Stimulated activated CD4-positive, alpha-beta T cell treated with anti-CD3 and anti-CD28 coated beads, Interleukin-12 subunit alpha, Interleukin-12 subunit beta, amount 100 ng/mL, for 48 hours (primary cell): Measurements from ENCODE around the gene PEA15.

Source experiments
- DNase-seq, 3 donors: peaks; one replicate each; pipeline ENCODE4 v3.0.0-alpha.2; 2020; ENCODE audit warnings: low read depth in 2 of 3, low spot score in 1 of 3

Gene PEA15

DNA sequence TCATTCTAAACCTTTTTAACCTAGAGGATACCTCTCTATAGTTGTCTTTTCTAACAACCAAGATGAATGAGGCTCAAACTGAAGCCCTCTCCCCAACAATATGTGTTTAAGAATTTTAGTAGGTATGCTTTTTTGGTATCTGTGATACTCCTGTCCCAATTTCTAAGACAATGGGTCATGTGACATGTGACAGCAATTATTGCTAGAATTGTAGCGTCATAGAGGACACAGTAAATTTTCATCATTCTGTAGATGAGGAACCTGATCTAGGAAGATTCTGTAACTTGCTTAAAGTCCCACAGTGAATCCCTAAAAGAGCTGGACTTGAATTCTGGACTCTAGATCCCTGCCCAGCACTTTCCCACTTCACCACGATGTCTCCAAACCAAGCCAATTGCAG lies 26.5 kb upstream of the PEA15 start:
- no peak for DNase-seq

DNA sequence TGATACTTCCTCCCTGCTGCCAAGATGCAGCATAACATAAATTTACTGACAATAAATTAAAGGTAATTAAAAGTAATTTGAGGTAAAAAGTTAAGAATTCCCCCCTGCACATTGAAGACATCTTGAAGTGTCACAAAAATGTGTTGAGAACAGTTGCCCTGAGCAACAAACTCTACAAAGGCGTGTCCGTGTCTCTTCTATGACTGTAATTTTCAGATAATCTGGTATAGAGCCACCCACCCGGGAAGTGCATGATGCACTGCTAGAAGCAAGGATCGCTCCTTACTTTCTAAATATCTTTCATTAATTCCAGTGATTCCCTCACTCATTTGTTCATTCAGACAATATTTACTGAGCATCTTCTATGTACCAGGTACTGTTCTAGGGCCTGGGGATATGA lies 25.8 kb upstream of the PEA15 start:
- no peak for DNase-seq

DNA sequence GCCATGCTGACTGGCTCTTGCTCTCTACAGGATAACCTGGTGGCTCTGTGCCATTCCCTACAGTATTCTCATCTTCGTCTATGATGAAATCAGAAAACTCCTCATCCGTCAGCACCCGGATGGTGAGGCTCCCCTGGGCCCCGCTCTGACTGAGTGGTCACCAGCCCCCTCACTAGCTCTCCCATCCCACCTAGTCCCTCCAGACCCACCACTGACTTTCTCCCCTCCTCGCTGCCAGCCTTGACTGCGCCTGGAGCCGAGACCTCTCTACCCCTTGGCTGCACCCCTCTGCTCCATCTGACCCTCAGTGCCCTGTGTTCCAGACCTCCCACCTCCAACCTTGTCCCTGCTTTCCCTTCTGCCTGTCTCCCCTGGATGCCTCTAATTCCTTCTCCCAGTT lies 18.9 kb upstream of the PEA15 start:
- no peak for DNase-seq

DNA sequence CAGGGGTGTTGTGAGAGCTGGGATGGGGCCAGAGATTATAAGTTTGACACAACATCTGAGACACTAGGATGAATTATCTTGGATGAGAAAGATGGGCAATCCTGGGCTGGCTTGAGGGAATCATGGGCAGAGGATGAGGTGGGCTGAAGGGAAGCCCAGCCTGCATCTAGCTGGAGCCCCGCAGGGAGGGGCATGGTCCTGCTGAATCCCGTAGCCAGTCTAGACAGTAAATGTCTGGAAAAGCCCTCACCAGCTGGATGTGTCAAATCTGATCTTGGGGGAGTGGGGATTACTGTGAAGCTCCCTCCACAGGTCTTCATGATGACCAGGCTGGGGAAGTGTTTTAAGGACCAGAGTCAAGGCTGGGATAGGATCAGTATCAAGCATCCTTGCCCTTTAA lies 18.5 kb upstream of the PEA15 start:
- DNase-seq, result no peak

DNA sequence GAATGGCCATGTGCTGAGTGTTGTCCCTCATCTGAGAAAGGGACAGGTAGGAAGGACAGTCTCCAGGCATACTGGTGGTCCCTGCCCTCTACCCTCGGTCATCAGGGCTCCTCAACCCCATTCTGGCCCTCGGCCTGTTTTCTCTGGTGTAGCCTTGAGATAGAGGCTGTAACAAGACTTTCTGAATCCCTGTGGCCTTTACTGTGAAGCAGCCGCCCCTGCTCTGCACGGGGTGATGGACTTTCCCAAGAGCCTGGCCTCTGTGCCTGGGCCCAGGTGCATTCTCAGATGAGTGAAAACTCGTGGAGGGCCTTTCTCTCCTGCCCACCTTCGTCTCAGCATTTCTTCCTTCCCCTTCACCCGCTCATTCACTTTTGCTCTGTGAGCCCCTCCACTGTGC lies 17.8 kb upstream of the PEA15 start:
- no peak for DNase-seq

DNA sequence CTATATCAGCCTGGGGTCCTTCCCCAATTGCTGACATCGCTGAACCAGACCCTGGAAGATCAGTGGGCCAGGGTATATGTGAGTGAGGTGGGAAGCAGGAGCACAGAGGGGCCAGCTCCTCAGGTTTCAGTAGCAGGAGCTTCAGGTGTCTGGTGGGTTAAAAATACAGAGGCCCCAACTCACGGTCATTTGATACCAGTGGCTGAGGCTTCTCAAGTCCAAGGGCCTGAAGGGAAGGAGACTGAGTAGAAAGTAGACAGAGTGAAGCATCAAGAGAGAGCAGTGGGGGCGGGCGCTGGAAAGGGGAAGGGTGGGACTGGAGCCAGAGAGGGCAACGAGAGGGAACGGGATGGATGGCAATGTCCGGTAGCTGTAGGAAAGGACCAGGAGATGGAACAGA lies 16.8 kb upstream of the PEA15 start:
- no peak for DNase-seq

DNA sequence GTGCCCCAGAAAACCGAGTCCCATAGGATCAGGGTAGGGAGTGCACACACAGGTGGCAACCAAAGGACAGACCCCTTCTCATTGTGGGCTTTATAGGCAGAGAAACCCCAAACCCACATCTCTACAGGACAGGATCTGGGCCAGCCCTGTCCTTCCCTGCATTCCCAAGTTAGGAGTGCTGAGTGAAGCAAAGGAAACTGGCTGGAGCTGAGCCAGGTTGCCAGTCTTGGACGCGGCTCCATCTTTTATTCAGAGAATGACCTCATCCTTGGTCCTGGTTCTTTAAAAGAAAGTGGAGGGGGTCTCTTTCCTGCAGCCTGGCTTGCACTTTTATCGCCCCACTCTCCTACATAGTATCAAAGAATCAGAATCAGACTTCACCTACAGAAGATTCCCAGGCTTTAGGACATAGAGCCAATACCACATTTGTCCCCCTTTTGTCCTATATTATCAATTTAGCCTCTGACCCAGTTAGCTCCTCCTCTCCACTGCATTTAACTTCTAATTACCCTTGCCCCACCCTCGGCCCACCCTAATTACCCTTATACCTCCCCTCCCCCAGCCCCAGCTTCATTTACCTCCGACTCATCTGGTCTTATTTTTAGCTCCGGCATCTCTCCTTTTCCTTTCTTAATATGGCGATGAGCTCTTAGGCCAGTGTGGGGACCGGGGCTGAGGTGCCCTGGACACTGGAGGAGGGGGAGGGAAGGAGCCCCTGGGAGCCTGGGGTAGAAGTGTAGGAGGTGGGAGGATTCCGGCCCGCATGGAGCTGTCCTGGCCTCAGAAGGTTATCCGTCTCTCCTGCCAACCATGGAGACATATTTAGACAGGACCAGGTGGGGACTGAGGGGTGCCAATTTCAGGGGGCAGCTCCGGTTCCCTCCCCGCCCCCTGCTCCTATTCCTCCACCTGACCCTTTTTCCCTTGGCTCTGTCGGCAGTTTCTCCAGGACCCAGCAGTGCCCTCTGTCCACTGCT lies 15.2 kb upstream of the PEA15 start, which contains the start of gene CASQ1:
Gene CASQ1 (plus strand): TSS at position 927 of the 977 bp plus-strand sequence. CDS start 177 bp downstream, outside the sequence.
- DNase-seq, result no peak

DNA sequence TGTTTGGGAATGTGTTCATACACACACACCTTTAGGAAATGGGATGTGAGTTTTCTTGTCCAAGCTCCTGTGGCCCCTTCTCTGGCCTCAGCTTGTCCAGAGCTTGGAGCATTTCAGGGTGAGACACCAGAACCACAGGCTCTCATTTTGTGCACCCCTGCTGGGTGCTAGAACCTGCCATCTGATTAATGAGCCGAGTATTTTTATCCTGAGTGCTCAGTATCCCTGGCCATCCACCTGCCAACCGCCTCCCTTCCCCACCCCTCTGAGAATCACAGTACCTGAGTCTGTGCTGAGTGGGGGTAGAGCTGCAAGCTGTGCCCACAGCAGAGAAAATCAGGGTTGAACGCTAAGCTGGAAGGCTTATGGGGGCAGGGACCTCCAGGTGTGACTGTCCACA lies 13.4 kb upstream of the PEA15 start:
- DNase-seq, result no peak

DNA sequence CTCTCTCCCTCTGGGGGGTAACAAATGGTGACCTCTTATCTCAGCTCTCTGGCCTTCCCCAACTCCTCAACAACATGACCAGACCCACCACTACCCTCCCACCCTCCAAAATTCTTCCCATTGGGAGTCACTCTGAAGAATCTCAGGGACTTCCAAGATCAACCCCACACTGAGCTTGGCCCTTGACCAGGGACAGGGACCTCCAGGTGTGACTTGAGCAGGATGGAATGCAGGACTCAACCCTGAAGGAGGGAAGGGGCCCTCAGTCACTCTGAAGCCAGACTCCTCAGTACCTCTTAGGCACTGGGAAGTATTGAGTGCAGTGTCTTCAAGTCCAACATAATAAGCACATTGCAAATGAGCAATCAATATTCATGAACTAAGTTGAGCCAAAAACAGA lies 12.9 kb upstream of the PEA15 start:
- DNase-seq, result no peak

DNA sequence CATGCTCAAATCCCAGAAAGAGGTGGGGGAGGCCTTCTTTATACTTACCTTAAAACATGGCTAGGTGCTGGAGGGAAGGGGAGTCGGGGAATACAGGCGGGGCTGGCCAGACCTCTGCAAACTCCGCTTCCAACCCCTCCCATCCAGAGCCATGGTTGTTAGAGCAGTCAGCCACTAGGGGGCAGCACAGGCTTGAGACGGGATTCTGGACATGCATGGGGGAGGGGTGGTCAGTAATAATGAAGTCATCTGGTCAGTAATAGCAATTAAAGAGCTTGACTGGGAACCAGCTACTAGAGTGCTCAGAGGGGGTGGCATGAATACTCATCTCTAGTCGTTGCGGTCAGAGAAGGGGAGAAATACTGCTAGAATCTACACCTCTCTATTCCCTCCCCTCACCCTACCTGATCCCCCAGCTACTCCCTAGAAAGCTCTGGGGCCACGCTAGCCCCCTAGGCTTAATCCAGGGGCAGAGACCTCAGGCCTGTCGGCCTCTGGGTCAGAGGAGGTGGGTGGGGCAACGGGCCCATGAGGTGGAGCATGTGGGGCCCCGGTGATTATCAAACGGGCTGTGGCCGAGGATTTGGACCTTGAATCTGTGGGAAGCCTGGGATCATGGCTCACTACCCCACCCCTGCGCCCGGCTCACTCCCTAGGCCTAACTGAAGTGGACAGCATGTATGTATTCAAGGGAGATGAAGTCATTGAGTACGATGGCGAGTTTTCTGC lies 11.9 kb upstream of the PEA15 start:
- peak; percentile 68 to 88 (median 73) for DNase-seq

DNA sequence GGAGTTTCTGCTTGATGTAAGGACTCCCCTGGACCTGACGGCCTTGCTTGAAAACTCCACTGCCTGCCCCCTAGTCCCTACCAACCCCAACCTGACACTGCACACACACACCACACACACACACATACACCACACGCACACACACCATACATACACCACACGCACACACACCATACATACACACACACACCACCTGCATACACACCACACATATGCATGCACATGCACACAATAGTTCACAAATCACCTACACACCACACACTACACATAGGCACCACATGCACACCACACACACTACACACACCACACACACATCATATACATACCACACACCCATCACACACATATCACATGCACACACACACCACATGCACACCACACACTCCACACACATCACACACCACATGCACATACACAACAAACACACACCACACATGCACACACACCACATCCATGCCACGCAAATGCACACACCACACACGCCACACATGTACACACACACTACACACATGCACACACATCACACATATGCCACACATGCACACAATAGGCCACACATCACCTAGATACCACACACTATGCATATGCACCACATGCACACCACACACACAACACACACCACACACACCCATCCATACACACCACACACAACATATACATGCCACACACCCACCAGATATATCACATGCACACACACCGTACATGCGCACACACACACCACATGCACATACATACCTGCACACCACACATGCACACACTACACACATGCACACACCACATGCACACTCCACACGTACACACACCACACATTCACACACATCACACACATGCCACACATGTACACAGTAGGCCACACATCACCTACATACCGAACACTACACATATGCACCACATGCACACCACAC lies 11.1 kb upstream of the PEA15 start:
- no peak for DNase-seq

DNA sequence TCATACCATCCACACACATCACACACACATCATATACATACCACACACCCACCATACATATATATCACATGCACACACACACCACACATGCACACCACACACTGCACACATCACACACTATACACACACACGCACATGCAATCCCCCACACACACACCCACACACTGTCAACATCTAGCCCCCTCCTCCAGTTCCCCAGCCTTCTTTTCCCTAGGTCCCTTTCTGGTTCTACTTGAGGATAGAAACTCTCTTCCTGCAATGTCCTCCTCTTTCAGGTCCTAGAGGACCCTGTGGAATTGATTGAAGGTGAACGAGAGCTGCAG lies 10.5 kb upstream of the PEA15 start:
- DNase-seq, result no peak

DNA sequence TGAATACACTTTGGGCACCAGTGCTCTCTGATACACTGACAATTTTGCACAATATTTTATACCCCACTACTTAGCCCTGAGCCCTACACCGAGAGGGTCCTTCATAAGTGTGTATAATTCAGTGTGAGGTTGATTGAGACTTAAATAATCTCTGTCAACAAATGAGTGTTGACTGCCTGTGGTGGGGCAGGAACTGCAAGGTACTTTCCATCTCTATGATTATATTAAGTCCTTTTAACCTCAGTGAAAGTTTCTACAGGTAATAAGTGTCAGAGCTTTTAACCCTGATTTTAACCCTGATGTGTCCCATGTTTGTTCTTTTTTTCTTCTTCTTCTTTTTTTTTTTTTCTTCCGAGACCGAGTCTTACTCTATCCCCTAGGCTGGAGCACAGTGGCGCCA lies 9.0 kb upstream of the PEA15 start:
- no peak for DNase-seq

DNA sequence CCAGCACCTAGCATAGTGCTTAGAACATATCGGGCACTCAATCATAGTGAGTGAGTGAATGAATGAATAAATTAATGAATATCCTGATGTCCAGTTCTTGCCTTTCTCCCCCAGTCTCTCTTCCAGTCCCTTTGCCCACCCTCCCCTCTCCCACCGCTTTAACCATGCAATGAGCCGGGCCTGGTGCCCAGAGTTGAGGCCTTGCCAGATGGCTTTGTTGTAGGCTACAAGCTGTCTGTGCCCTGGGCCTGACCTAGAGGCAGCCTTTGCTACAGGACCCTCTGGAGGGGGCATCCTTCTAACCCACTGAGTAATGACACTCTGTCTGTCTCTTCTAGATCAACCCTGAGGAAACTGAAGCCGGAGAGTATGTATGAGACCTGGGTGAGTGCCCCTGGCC lies 8.0 kb upstream of the PEA15 start:
- DNase-seq, result no peak

DNA sequence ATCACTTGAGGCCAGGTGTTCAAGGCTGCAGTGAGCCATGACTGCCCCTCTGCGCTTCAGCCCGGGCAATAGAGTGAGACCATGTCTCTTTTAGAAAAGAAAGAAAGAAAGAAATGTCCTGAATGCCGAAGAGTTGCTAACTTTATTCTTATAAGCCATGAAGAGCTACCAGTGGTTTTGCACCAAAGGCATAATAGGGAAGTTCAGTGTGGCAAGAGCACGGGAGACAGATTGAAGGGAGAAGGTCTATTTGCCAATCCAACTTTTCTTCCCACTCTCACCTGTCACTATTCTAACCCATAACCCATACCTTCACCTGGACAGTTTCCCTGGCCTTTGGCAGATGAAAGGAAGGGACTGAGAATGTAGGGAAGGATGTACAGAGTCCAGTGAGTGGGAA lies 4.4 kb upstream of the PEA15 start:
- no peak for DNase-seq

DNA sequence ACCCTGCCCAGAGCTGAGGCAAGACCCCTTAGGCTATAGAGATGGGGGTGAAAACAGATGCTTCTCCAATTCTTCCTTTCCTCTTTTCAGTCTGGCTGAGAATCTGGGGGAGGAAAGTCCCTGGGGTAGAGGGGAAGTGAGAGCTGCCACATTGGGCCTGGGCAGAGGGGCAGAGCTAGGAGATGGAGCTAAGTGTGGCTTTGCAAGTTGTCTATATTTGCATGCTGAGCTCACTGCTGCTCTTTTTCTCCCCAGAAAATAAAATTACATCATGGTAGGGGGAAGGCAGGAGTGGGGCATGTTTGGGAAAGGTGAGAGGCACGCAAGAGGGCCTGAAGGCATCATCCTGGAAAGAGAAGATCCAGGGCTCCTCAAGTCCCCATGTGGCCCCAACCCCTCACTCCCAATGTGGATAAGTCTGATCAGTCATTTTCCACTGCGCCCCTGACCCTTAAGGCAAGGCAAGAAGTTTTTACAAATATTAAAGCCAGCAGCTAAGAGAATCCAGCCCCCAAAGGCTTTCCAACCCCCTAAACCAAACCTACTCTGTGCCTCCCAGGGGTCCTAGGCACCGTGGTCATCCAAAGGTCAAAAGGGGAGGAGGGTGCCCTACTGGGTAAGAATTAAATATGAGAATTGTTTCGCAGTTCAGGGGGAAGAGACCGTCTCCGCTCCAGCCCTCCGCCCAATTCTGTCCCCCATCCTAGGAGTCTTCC lies 500 bp upstream of the PEA15 start:
- peak in 1 of 3 donors; percentile 2 for DNase-seq

DNA sequence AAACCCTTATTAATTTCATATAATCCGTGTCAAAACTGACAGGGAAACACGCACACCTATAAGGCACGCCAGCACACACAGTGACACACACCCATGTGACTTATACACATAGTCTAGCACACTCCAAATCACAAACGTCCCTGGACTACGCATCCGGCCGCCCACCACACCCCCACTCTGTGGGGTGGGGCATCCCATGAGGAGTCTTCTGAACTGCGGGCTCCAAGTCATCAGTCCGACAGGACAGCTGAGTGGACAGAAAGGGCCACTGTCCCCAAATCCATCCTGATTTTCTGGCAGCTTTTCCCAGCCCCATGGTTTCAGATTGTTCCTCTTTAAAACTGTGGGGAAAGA lies 829 bp downstream of the PEA15 start:
- DNase-seq, result peak; percentile 27 to 46 (median 30)

DNA sequence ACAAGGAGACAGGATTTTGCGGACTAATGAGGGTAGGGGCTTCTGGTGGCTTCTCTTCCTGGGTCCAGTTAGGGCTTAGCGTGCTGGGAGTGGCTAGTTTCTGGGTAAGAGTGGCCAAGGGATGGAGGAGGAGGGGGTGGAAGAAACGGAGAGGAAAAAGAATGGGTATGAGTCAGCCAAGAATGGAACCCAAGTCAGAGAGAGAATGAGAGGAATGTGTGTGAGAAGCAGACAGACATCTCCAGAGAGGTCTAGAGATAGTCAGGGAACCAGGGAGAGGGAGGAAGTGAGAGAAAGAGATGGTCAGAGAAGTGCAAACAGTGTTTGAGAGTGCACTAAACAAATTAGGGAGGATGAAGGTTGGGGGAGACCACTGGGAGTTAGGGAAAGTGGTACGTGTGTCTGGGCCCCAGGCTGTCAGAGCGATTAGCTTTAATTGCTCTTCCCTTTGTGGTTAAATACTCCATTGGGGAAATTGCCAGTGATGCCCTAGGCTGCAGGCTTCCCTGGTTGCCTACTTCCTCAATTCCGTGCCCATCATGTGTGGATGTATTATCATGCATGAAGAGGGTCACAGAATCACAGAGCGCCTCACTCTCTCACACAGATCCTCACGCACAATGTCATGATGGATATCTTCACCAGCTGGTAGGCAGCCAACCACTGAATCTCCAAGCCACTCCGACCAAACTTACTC lies 1.4 kb downstream of the PEA15 start:
- DNase-seq, result no peak

DNA sequence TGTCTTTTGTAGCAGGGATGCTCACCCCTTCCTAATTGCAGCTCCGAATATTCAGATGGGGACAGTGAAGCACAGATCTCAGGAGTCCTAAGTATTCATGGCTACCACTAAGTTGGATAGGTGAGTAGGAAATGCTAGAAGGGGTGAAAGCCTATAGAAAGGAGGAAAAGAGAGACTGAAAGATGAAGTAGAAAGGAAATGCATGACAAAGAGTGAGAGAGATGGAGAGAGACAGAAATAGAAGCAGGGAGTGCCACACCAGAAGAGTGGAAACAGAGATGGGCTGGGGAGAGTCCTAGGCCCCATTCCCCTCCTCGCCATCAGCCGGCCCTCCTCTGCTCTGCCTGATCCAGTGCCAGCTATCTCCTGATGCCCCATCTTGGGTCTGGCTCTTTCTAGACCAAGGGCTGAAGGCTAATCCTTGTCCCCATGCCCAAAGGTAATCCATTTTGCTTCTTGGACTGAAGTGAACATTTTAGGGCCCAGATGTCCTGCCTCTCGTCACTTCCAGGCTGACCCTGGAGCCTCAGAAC lies 2.0 kb downstream of the PEA15 start:
- DNase-seq, result no peak
